H9 (cell line): Measurements from ENCODE around the gene GOLGA8T. TPM values are rescaled to one million over a fixed set of nuclear protein-coding genes. Genes with fewer than 3 reads are reported as not detected.
"Not testable (repeated sequence)": the region's sequence is repeated elsewhere in the genome, so short reads cannot be mapped to it uniquely, and the experiment has no call there.

Source experiments
- DNase-seq: peaks from one replicate; pipeline ENCODE4 v3.0.0-alpha.2; 2017
- H2AFZ ChIP-seq: one replicate; pipeline ENCODE4 v1.6.1; 2013; ENCODE audit warnings: mild to moderate bottlenecking, low read length, control low read depth, moderate library complexity
- H2AK5ac ChIP-seq: 2 replicates; pipeline ENCODE4 v1.6.1; 2013; ENCODE audit warnings: low read length, control low read depth, mixed read lengths; ENCODE audit not compliant: insufficient read length
- H2BK120ac ChIP-seq: one replicate; pipeline ENCODE4 v1.6.1; 2013; ENCODE audit warnings: low read depth, mild to moderate bottlenecking, low read length, control low read depth, inconsistent platforms; ENCODE audit not compliant: poor library complexity, severe bottlenecking
- H2BK12ac ChIP-seq: 2 replicates; pipeline ENCODE4 v1.6.1; 2013; ENCODE audit warnings: low read length, control low read depth, mixed read lengths, low read depth; ENCODE audit not compliant: insufficient read length
- H2BK15ac ChIP-seq: 2 replicates; pipeline ENCODE4 v1.6.1; 2013; ENCODE audit warnings: low read depth, low read length, control low read depth
- H2BK20ac ChIP-seq: one replicate; pipeline ENCODE4 v1.6.1; 2013; ENCODE audit warnings: low read depth, mild to moderate bottlenecking, low read length, control low read depth, inconsistent platforms; ENCODE audit not compliant: poor library complexity, severe bottlenecking
- H2BK5ac ChIP-seq: 2 replicates; pipeline ENCODE4 v1.6.1; 2013; ENCODE audit warnings: low read length, control low read depth, mixed read lengths; ENCODE audit not compliant: insufficient read length
- H3K14ac ChIP-seq: 2 replicates; pipeline ENCODE4 v1.6.1; 2013; ENCODE audit warnings: low read length, control low read depth; ENCODE audit not compliant: insufficient read depth
- H3K18ac ChIP-seq: 2 replicates; pipeline ENCODE4 v1.6.1; 2013; ENCODE audit warnings: low read depth, mild to moderate bottlenecking, mixed read lengths, low read length, control low read depth; ENCODE audit not compliant: insufficient read length
- H3K23ac ChIP-seq: 2 replicates; pipeline ENCODE4 v1.6.1; 2013; ENCODE audit warnings: low read length, control low read depth, mixed read lengths, low read depth; ENCODE audit not compliant: insufficient read length
- H3K23me2 ChIP-seq: 2 replicates; pipeline ENCODE4 v1.6.1; 2013; ENCODE audit warnings: low read depth, mild to moderate bottlenecking, mixed read lengths, low read length, control low read depth; ENCODE audit not compliant: insufficient read length, poor library complexity, severe bottlenecking
- H3K27ac ChIP-seq: 2 replicates; pipeline ENCODE4 v1.5.1; 2013; ENCODE audit warnings: low read length, control low read depth, mixed read lengths, low read depth; ENCODE audit not compliant: insufficient read length
- H3K27me3 ChIP-seq: 2 replicates; pipeline ENCODE4 v1.6.1; 2013; ENCODE audit warnings: low read length, control low read depth, inconsistent platforms; ENCODE audit not compliant: insufficient read depth
- H3K4ac ChIP-seq: 2 replicates; pipeline ENCODE4 v1.6.1; 2013; ENCODE audit warnings: low read depth, mild to moderate bottlenecking, control low read depth, inconsistent platforms, low read length, moderate library complexity
- H3K4me1 ChIP-seq: 2 replicates; pipeline ENCODE4 v1.6.1; 2013; ENCODE audit warnings: low read length, control low read depth, inconsistent platforms; ENCODE audit not compliant: insufficient read depth
- H3K4me2 ChIP-seq: 2 replicates; pipeline ENCODE4 v1.6.1; 2013; ENCODE audit warnings: low read length, control low read depth, mixed read lengths; ENCODE audit not compliant: insufficient read length, insufficient read depth
- H3K56ac ChIP-seq: 2 replicates; pipeline ENCODE4 v1.6.1; 2013; ENCODE audit warnings: low read depth, mild to moderate bottlenecking, mixed read lengths, low read length, control low read depth; ENCODE audit not compliant: insufficient read length
- H3K79me1 ChIP-seq: 2 replicates; pipeline ENCODE4 v1.6.1; 2013; ENCODE audit warnings: low read depth, mild to moderate bottlenecking, moderate library complexity, low read length, control low read depth, inconsistent platforms; ENCODE audit not compliant: insufficient read depth, poor library complexity, severe bottlenecking
- H3K79me2 ChIP-seq: 2 replicates; pipeline ENCODE4 v1.6.1; 2013; ENCODE audit warnings: low read length, control low read depth, inconsistent platforms; ENCODE audit not compliant: insufficient read depth
- H3K9ac ChIP-seq: 2 replicates; pipeline ENCODE4 v1.6.1; 2013; ENCODE audit warnings: low read length, control low read depth, mixed read lengths; ENCODE audit not compliant: insufficient read length; ENCODE audit errors: extremely low read depth
- H3K9me3 ChIP-seq: one replicate; pipeline ENCODE4 v1.6.1; 2013; ENCODE audit warnings: low read depth, low read length, inconsistent platforms; ENCODE audit not compliant: control insufficient read depth
- H3T11ph ChIP-seq: one replicate; pipeline ENCODE4 v1.6.1; 2013; ENCODE audit warnings: mild to moderate bottlenecking, low read length, control low read depth, inconsistent platforms
- H4K20me1 ChIP-seq: one replicate; pipeline ENCODE4 v1.6.1; 2013; ENCODE audit not compliant: control insufficient read depth, insufficient read length, insufficient read depth
- H4K5ac ChIP-seq: 2 replicates; pipeline ENCODE4 v1.6.1; 2013; ENCODE audit warnings: low read depth, mild to moderate bottlenecking, mixed read lengths, low read length, control low read depth; ENCODE audit not compliant: insufficient read length
- H4K8ac ChIP-seq: replicated peaks from 2 replicates; pipeline ENCODE4 v1.6.1; 2013; ENCODE audit warnings: low read length, control low read depth, mixed read lengths, low read depth; ENCODE audit not compliant: insufficient read length
- H4K91ac ChIP-seq: 2 replicates; pipeline ENCODE4 v1.6.1; 2013; ENCODE audit warnings: low read depth, mild to moderate bottlenecking, moderate library complexity, mixed read lengths, low read length, control low read depth; ENCODE audit not compliant: insufficient read length
- H3K27ac Mint-ChIP-seq, 3 experiments: 2 replicates in 2 of 3; 3 replicates in 1 of 3; pipeline ENCODE4 v1.8.0; 2020 to 2021; ENCODE audit warnings: mixed read lengths in 3 of 3, mild to moderate bottlenecking in 1 of 3, moderate library complexity in 1 of 3
- H3K27me3 Mint-ChIP-seq: 2 replicates; pipeline ENCODE4 v1.8.0; 2021; ENCODE audit warnings: low read depth, mild to moderate bottlenecking, moderate library complexity, mixed read lengths
- H3K36me3 Mint-ChIP-seq, 3 experiments: 2 replicates in 2 of 3; 3 replicates in 1 of 3; pipeline ENCODE4 v1.8.0; 2020 to 2021; ENCODE audit warnings: low read depth in 3 of 3, mixed read lengths in 3 of 3; ENCODE audit not compliant: insufficient read depth in 1 of 3
- H3K4me1 Mint-ChIP-seq, 2 experiments: 2 replicates each; pipeline ENCODE4 v1.8.0; 2020; ENCODE audit warnings: mixed read lengths in 2 of 2
- H3K4me3 Mint-ChIP-seq, 2 experiments: 2 replicates in 1 of 2; 3 replicates in 1 of 2; pipeline ENCODE4 v1.8.0; 2020 to 2021; ENCODE audit warnings: mild to moderate bottlenecking in 2 of 2, mixed read lengths in 2 of 2, moderate library complexity in 1 of 2
- H3K9me3 Mint-ChIP-seq, 2 experiments: 2 replicates in 1 of 2; 3 replicates in 1 of 2; pipeline ENCODE4 v1.8.0; 2020; ENCODE audit warnings: mild to moderate bottlenecking in 2 of 2, mixed read lengths in 2 of 2, moderate library complexity in 1 of 2
- WGBS: extraction: QIAGEN DNeasy Blood & Tissue Kit; methylation state at CpG from one replicate; pipeline ENCODE4 v1.1.7; 2013; ENCODE audit warnings: missing lambda C conversion rate, low lambda C conversion rate, mixed read lengths; ENCODE audit not compliant: insufficient read length; ENCODE audit errors: extremely low coverage; 5-methylcytosine and 5-hydroxymethylcytosine counted together
- total RNA-seq: library from RNA; stranded (reverse); gene quantifications from 2 replicates; pipeline ENCODE4 v1.2.1, GENCODE V29; 2021

The GOLGA8T gene
- total RNA-seq, 1 experiment from 2014 or later, result not detected

DNA sequence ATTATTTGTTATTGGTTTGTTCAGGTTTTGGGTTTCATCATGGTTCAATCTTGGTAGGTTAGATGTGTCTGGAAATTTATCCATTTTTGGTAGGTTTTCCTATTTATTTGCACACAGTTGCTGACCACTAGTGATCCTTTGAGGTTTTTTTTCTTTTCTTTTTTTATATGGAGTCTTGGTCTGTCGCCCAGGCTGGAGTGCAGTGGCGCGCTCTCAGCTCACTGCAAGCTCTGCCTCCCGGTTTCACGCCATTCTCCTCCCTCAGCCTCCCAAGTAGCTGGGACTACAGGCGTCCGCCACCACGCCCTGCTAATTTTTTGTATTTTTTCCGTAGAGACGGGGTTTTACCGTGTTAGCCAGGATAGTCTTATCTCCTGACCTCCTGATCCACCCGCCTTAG, 32.0 kb upstream of the GOLGA8T start:
- not testable (repeated sequence) for H3K27me3 Mint-ChIP-seq, H2BK120ac ChIP-seq, H3K18ac ChIP-seq, H3K27ac Mint-ChIP-seq, H4K20me1 ChIP-seq, H2BK15ac ChIP-seq, H3K4me1 Mint-ChIP-seq, H3K23ac ChIP-seq, H2BK5ac ChIP-seq, H2BK20ac ChIP-seq, H4K91ac ChIP-seq, H3K27ac ChIP-seq, H3K4ac ChIP-seq, H3K79me2 ChIP-seq, H3K4me1 ChIP-seq, H3K9ac ChIP-seq, H2BK12ac ChIP-seq, H3K9me3 Mint-ChIP-seq, H3K79me1 ChIP-seq, H3K14ac ChIP-seq, H3K27me3 ChIP-seq, H3K36me3 Mint-ChIP-seq, H3K4me2 ChIP-seq, H2AFZ ChIP-seq, H3K4me3 Mint-ChIP-seq, H3T11ph ChIP-seq, H2AK5ac ChIP-seq, H3K56ac ChIP-seq, H3K9me3 ChIP-seq, H4K5ac ChIP-seq, H3K23me2 ChIP-seq, DNase-seq, H4K8ac ChIP-seq
- WGBS, result no CpG with 5 or more reads among the region's 12 CpGs

DNA sequence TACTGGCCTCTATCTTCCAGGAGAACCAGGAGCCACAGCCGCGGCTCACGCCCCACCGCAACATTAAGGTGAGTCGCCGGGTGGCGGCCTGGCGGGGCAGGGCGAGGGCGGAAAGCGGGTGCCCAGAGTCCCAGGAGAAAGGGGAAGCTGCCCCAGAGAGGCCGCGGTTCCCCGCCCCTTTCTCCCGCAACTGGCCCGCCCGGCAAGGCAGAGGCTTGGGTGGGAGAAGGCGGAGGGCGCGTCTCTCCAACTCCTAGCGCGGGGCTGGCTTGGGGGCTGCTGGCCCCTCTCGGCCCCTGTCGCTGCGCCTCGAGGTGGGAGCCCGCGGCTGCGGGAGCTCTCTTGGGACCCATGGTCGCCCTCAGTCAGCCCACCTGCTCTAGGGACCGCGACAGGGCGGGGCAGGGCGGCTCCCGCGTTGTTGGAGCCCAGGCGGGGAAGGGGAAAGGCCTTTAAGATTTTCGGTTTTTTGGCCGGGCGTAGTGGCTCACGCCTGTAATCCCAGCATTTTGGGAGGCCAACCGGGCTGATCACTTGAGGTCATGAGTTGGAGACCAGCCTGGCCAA, 30.8 kb upstream of the GOLGA8T start:
- H2AK5ac ChIP-seq, H3K9me3 ChIP-seq, H3K9ac ChIP-seq, H2BK12ac ChIP-seq, H3K4ac ChIP-seq, H4K20me1 ChIP-seq, H2AFZ ChIP-seq, H3K27me3 ChIP-seq, H3K4me2 ChIP-seq, H3T11ph ChIP-seq, H3K4me1 Mint-ChIP-seq, H3K27me3 Mint-ChIP-seq, H3K9me3 Mint-ChIP-seq, H3K14ac ChIP-seq, H4K5ac ChIP-seq, H3K23ac ChIP-seq, H3K23me2 ChIP-seq, H3K27ac Mint-ChIP-seq, H3K27ac ChIP-seq, H2BK20ac ChIP-seq, H2BK120ac ChIP-seq, H2BK15ac ChIP-seq, H3K36me3 Mint-ChIP-seq, H3K18ac ChIP-seq, H4K8ac ChIP-seq, H4K91ac ChIP-seq, DNase-seq, H3K79me1 ChIP-seq, H3K79me2 ChIP-seq, H3K56ac ChIP-seq, H3K4me1 ChIP-seq, H2BK5ac ChIP-seq: not testable (repeated sequence)
- WGBS, result no CpG with 5 or more reads among the region's 42 CpGs
- H3K4me3 Mint-ChIP-seq, result peak overlapping the region in 1 of 2 experiments; percentile 66; a peak in 2 of 5 replicates
